Jurkat, Clone E6-1 (cell line): ENCODE measurements around the gene SLC8A1.

Source experiments
- DNase-seq: peaks from one replicate; pipeline ENCODE4 v3.0.0-alpha.2; 2011; ENCODE audit warnings: low read depth, low spot score
- H3K4me3 ChIP-seq: 2 replicates; pipeline ENCODE4 v1.5.1; 2011; ENCODE audit warnings: mild to moderate bottlenecking, low read length, control low read depth, moderate library complexity

Gene SLC8A1

GRCh38 chr2:40193670-40194026 is 258.2 kb downstream of the SLC8A1 start:
- DNase-seq = no peak
- no peak overlapping the region for H3K4me3 ChIP-seq

- no peak overlapping the region for H3K4me3 ChIP-seq
- no peak for DNase-seq
Measured at GRCh38 chr2:40192864-40193669, 258.8 kb downstream of the SLC8A1 start.

- DNase-seq = no peak
- no peak overlapping the region for H3K4me3 ChIP-seq
Measured at GRCh38 chr2:40190457-40190856, 261.4 kb downstream of the SLC8A1 start.

GRCh38 chr2:40189881-40190280 is 262.0 kb downstream of the SLC8A1 start:
- no peak for DNase-seq
- no peak overlapping the region for H3K4me3 ChIP-seq

- no peak overlapping the region for H3K4me3 ChIP-seq
- DNase-seq = no peak
Measured at GRCh38 chr2:40187054-40187453, 264.8 kb downstream of the SLC8A1 start.

GRCh38 chr2:40184551-40184950 is 267.3 kb downstream of the SLC8A1 start:
- no peak overlapping the region for H3K4me3 ChIP-seq
- no peak for DNase-seq

GRCh38 chr2:40181855-40182254 is 270.0 kb downstream of the SLC8A1 start:
- DNase-seq = no peak
- no peak overlapping the region for H3K4me3 ChIP-seq

- DNase-seq = no peak
- H3K4me3 ChIP-seq = no peak overlapping the region
Measured at GRCh38 chr2:40179801-40180200, 272.1 kb downstream of the SLC8A1 start.

- DNase-seq = peak; percentile 23
Measured at GRCh38 chr2:40178971-40179370, 272.9 kb downstream of the SLC8A1 start.

GRCh38 chr2:40178171-40178778 is 273.6 kb downstream of the SLC8A1 start:
- H3K4me3 ChIP-seq = no peak overlapping the region
- no peak for DNase-seq

More at GRCh38 chr2:40178971-40179370, 272.9 kb downstream of the SLC8A1 start:
- no peak overlapping the region for H3K4me3 ChIP-seq

GRCh38 chr2:40177366-40177765 is 274.5 kb downstream of the SLC8A1 start:
- no peak for DNase-seq
- no peak overlapping the region for H3K4me3 ChIP-seq

GRCh38 chr2:40173276-40173675 is 278.6 kb downstream of the SLC8A1 start:
- H3K4me3 ChIP-seq = no peak overlapping the region
- DNase-seq = no peak

- H3K4me3 ChIP-seq = no peak overlapping the region
- DNase-seq = no peak
Measured at GRCh38 chr2:40169856-40170255, 282.0 kb downstream of the SLC8A1 start.

- H3K4me3 ChIP-seq = no peak overlapping the region
- DNase-seq = no peak
Measured at GRCh38 chr2:40169430-40169829, 282.5 kb downstream of the SLC8A1 start.

- H3K4me3 ChIP-seq = no peak overlapping the region
- DNase-seq = no peak
Measured at GRCh38 chr2:40168546-40168945, 283.3 kb downstream of the SLC8A1 start.

GRCh38 chr2:40168032-40168431 is 283.9 kb downstream of the SLC8A1 start:
- no peak for DNase-seq

GRCh38 chr2:40166006-40166405 is 285.9 kb downstream of the SLC8A1 start:
- DNase-seq = no peak
- H3K4me3 ChIP-seq = no peak overlapping the region

More at GRCh38 chr2:40168032-40168431, 283.9 kb downstream of the SLC8A1 start:
- no peak overlapping the region for H3K4me3 ChIP-seq

- no peak for DNase-seq
- no peak overlapping the region for H3K4me3 ChIP-seq
Measured at GRCh38 chr2:40165509-40165844, 286.4 kb downstream of the SLC8A1 start.

- no peak overlapping the region for H3K4me3 ChIP-seq
- no peak for DNase-seq
Measured at GRCh38 chr2:40164736-40165508, 287.0 kb downstream of the SLC8A1 start.

GRCh38 chr2:40161986-40162385 is 289.9 kb downstream of the SLC8A1 start:
- no peak overlapping the region for H3K4me3 ChIP-seq
- no peak for DNase-seq
